Peyer's patch (tissue), 4 donors: ENCODE results near the gene WDR91.

Experiments used
- CTCF ChIP-seq, 6 experiments: fragments of 450-650 bp in 4 of 6; fragments of 200-600 bp in 2 of 6; sonication (generic) in 1 of 6; IDR thresholded peaks; one replicate each; pipeline ENCODE4 v1.5.1; 2017 to 2019; ENCODE audit warnings: antibody characterized with exemption in 6 of 6, mild to moderate bottlenecking in 3 of 6, moderate library complexity in 1 of 6
- POLR2A ChIP-seq, 2 donors: fragments of 450-650 bp; IDR thresholded peaks; one replicate each; pipeline ENCODE4 v1.5.1; 2017; ENCODE audit warnings: antibody characterized with exemption in 2 of 2, mild to moderate bottlenecking in 2 of 2, moderate library complexity in 2 of 2

- no peak for TF ChIP-seq CTCF (IDR thresholded peaks at IDR 0.05)
- TF ChIP-seq POLR2A (IDR thresholded peaks at IDR 0.05), result no peak
Observed at GRCh38 chr7:135200821-135201331, 10.4 kb downstream of the WDR91 start.
